GM19043 (cell line): Measurements from ENCODE around the gene DCAF15.
A peak's percentile ranks its signal among the peaks of the same experiment; 100 is the strongest.
"Not testable (repeated sequence)": the region's sequence is repeated elsewhere in the genome, so short reads cannot be mapped to it uniquely, and the experiment has no call there.

Experiments used
- ATAC-seq: cut with Tn5 transposase; IDR thresholded peaks from one replicate; pipeline ENCODE4 v1.9.1; 2021; ENCODE audit warnings: low read depth; ENCODE audit not compliant: unreplicated experiment

Gene DCAF15

GRCh38 chr19:13952154-13952930, at the start of gene DCAF15:
Gene DCAF15, plus strand, starts transcription at chr19:13952509. Its CDS starts 4 bp downstream, at chr19:13952513.
- ATAC-seq = peak; percentile 95

DNA sequence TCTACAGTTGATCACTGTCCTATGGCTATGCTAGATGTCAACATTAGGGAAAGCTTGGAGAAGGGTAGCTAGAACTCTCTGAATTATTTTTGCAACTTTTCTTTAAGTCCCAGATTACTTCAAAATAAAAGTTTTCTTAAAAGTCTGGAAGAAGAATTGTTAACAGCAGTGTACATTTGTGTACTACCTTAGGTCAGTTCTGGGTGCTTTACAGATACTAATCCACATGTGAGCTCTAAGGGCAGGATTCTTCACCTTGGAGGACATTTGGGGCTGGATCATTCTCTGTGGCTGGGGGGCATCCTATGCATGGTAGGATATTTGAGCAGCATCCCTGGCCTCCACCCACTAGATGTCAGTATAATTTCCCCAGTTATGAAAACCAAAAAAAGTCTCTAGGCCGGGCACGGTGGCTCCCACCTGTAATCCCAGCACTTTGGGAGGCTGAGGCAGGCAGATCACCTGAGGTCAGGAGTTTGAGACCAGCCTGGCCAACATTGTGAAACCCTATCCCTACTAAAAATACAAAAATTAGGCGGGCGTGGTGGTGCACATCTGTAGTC, 49.2 kb upstream of the DCAF15 start:
- ATAC-seq = no peak

DNA sequence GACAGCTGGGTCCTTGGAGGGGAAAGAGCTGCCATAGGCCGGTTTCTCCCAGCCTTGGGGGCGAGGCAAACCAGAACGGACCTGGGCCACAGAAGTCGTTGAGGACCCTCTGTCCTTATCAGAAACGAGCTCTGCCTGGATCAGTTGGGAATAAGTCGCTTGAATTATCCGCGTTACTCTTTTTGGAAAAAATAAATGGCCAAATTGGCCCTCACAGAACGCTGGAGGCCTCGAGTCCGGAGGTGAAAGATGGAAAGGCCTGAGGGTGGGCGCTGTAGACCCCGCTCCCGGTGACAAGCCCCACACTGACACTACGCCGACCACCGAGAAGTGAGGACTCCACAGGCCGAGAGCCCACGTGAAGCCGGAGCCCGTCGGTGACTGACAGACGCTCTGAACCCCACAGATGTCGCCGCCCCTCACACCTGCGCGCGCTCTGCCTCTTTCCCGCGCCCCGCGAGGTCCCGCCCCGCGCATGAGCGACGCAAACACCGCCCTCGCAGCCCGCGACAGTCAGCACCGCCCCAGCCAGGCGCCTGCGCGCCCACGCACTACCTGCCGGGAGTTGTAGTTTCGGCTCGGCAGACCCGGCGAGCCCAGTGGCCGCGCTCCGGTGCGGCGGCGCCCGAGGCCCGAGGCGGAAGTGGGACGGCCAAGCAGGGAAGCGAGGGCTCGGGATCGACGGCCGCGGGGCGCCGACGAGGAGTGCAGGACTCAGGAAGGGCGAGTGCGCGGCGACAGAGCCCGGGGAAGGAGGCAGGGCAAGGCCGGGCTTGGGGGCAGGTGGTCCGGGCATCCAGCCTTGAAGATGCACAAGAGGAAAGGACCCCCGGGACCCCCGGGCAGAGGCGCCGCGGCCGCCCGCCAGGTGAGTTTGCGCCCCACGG, 46.4 kb upstream of the DCAF15 start, which contains the start of the genes BRME1 and CC2D1A:
BRME1 (minus strand) TSS at position 484 of the 887 bp plus-strand sequence. CDS start 1,225 bp downstream, outside the sequence.
CC2D1A (plus strand) TSS at position 568 of the 887 bp plus-strand sequence; CDS start at position 809, 241 bp downstream.
- ATAC-seq = peak; percentile 80

DNA sequence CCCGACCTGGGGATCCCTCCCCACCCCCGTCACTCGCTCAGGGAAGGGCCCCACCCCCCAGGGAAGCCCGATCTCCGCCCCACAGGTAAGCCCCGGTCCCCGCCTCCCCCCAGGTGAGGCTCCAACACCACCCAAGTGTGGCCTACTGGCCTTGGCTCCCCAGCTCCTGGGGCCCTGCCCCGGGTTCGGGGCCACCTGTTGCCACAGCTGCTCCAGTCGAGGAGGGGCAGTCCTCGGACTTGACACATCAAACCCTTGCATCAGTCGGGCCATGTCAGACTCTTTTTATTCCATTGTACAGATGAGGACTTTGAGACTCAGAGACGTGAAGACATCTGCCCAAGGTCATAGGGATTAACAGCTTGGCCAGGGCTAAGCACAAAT, 45.8 kb upstream of the DCAF15 start:
- no peak for ATAC-seq

GRCh38 chr19:13906910-13907309, 45.4 kb upstream of the DCAF15 start:
- ATAC-seq = no peak

DNA sequence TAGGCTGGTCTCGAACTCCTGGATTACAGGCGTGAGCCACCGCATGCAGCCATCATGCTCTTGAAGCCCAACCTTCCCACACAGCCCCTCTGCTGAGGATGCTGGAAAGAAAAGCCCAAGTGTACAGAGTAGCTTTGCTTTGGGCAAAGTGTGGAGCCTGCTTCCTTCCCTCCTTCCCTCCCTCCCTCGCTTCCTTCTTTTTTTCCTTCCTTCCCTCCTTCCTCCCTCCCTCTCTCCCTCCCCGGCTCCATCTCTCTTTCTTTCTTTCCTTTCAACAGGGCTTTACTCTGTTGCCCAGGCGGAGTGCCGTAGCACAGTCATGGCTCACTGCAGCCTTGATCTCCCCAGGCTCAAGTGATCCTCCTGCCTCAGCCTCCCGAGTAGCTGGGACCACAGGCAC, 43.6 kb upstream of the DCAF15 start:
- ATAC-seq = no peak

DNA sequence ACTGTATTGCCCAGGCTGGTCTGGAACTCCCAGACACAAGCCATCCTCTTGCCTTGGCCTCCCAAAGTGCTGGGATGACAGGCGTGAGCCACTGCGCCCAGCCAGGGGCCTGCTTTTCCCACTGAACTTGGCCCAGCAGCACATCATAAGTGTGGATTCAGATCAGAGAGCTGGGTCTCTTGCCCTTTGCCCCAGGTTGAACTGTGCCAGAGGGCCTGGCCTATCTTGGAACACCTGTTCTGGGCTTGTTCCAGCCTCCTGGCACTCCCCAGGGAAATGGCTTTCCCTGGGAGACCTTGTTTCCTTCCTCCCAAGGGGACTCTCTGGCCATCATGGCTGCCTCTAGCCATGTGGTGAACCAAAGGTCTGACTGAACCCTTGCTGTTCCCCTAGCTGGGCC, 42.9 kb upstream of the DCAF15 start:
- ATAC-seq = no peak

GRCh38 chr19:13913352-13913751, 39.0 kb upstream of the DCAF15 start:
- no peak for ATAC-seq

GRCh38 chr19:13914777-13915176, 37.5 kb upstream of the DCAF15 start:
- ATAC-seq = no peak

DNA sequence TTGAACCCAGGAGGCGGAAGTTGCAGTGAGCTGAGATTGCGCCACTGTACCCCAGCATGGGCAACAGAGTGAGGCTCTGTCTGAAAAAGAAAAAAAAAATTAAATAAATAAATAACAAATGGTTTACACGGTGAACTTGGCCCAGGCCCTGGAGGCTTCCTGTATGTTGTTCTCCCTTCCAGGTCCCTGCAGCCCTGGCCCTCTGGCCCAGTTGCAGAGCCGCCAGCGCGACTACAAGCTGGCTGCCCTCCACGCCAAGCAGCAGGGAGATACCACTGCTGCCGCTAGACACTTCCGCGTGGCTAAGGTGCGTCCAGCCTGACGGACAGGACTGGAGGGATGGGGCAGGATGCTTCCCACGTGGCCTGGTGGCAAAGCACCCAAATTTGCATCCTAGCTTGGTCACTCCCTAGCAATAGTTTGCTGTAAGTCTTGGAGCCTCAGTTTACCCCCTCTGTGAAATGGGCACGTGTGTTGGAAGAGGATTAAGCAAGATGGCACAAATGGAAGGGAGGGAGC, 34.4 kb upstream of the DCAF15 start:
- ATAC-seq = no peak

GRCh38 chr19:13918726-13919411, 33.4 kb upstream of the DCAF15 start:
- no peak for ATAC-seq

DNA sequence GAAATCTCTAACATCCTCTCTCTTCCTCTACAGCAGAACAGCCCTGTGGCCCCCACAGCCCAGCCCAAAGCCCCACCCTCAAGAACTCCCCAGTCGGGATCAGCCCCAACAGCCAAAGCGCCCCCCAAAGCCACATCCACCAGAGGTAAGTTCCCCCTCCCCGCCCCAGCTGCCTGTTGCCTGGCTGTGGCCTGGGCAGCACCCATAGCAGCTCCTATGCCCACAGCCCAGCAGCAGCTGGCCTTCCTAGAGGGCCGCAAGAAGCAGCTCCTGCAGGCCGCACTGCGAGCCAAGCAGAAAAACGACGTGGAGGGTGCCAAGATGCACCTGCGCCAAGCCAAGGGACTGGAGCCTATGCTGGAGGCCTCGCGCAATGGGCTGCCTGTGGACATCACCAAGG, 31.8 kb upstream of the DCAF15 start:
- no peak for ATAC-seq

- ATAC-seq = no peak
Observed at GRCh38 chr19:13920940-13921747, 31.2 kb upstream of the DCAF15 start.

DNA sequence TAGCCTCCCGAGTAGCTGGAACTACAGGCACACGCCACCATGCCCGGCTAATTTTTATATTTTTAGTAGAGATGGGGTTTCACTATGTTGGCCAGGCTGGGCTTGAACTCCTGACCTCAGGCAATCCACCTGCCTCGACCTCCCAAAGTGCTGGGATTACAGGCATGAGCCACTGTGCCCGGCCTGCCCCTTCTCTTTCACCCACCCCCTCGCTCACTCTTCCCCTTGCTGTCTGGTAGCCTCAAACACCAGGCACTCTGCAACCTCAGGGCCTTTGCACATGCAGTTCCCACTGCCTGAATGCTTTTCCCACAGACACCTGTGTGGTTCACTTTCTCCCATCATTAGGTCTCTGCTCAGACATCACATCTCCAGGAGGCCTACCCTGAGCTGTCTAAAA, 30.2 kb upstream of the DCAF15 start:
- not testable (repeated sequence) for ATAC-seq

GRCh38 chr19:13923194-13923987, 28.9 kb upstream of the DCAF15 start:
- no peak for ATAC-seq

DNA sequence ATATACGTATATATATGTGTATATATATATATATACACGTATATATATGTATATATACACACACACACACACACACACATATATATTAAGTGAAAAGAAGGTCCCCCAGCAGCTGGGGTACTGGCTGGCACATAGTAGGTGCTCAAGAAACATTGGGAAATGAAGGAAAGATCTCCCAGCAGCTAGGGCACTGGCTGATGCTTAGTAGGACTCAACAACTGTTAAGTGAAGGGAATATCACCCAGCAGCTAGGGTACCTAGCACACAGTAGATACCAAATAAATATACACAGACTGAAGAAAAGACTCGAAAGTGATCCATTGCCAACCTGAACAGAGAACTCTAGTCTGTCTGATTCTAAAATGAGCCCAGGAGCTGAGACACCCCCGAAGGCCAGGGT, 26.3 kb upstream of the DCAF15 start:
- ATAC-seq = no peak

- no peak for ATAC-seq
Observed at GRCh38 chr19:13926715-13927114, 25.6 kb upstream of the DCAF15 start.

- ATAC-seq = no peak
Observed at GRCh38 chr19:13929340-13929739, 23.0 kb upstream of the DCAF15 start.

DNA sequence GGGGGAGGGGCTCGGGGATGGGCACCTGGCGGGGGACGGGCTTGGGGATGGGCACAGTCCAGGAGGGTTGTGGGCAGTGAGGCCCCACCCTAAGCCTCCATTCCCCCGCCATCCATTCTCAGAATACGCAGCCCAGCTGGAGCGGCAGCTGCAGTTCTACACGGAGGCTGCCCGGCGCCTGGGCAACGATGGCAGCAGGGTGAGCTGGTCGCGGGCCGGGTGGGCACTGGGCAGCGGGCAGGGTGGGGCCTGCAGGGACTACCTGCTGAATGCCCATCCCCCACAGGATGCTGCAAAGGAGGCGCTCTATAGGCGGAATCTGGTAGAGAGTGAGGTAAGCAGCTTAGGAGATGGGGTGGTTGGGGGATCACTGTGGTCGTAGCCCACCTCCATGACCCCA, 22.4 kb upstream of the DCAF15 start:
- no peak for ATAC-seq
